Transverse colon (tissue), 4 donors: ENCODE measurements around the gene CCDC24. TPM values are rescaled to one million over a fixed set of nuclear protein-coding genes. Genes with fewer than 3 reads are reported as not detected.

Source experiments
- DNase-seq: peaks from one replicate; pipeline ENCODE4 v3.0.0-alpha.2; 2019
- H3K27ac ChIP-seq, 4 donors: fragments of 200-600 bp; sonication (generic); 2 replicates each; pipeline ENCODE4 v1.5.1; 2016 to 2018; ENCODE audit warnings: inconsistent platforms in 4 of 4
- H3K27me3 ChIP-seq: fragments of 200-600 bp; sonication (generic); 2 replicates; pipeline ENCODE4 v1.5.1; 2017; ENCODE audit warnings: inconsistent platforms
- H3K36me3 ChIP-seq, 4 donors: fragments of 200-600 bp; sonication (generic); 2 replicates each; pipeline ENCODE4 v1.5.1; 2017 to 2019; ENCODE audit warnings: inconsistent platforms in 4 of 4
- H3K4me1 ChIP-seq, 4 donors: fragments of 200-600 bp; sonication (generic); 2 replicates each; pipeline ENCODE4 v1.5.1; 2017 to 2020; ENCODE audit warnings: inconsistent platforms in 4 of 4
- H3K4me3 ChIP-seq, 4 donors: fragments of 200-600 bp; sonication (generic); 1 replicate in 1 of 4; 2 replicates in 3 of 4; pipeline versions ENCODE4 v1.5.1 to v1.6.1; 2017 to 2019; ENCODE audit warnings: inconsistent platforms in 4 of 4
- H3K9me3 ChIP-seq, 2 donors: fragments of 200-600 bp; sonication (generic); 2 replicates each; pipeline ENCODE4 v1.5.1; 2017 to 2019; ENCODE audit warnings: inconsistent platforms in 2 of 2
- EP300 ChIP-seq: sonication (generic); formaldehyde crosslinking; IDR thresholded peaks from one replicate; pipeline ENCODE4 v1.6.1; 2017; ENCODE audit warnings: antibody characterized with exemption, low read depth
- POLR2A ChIP-seq: fragments of 450-650 bp; IDR thresholded peaks from one replicate; pipeline ENCODE4 v1.6.1; 2016; ENCODE audit warnings: antibody characterized with exemption, mild to moderate bottlenecking, moderate library complexity
- POLR2AphosphoS5 ChIP-seq, 3 donors: sonication (generic); formaldehyde crosslinking; IDR thresholded peaks; one replicate each; pipeline ENCODE4 v1.6.1; 2016; ENCODE audit warnings: antibody characterized with exemption in 3 of 3
- WGBS, 2 donors: methylation state at CpG; one replicate each; pipeline ENCODE4 v1.1.5; 2018; ENCODE audit warnings: low coverage in 1 of 2; 5-methylcytosine and 5-hydroxymethylcytosine counted together
- in situ Hi-C, 4 donors: fragments of 200-750 bp; cut with MboI; loops; one replicate each; pipeline versions ENCODE4 v1.15.0 to v1.15.1; 2017; ENCODE audit warnings: low sequenced_read_pairs in 3 of 4, low pct_ligation_motif_present in 1 of 4, low pct_unique_long_range_greater_than_20kb in 1 of 4
- intact Hi-C: fragments of 100-400 bp; cut with DNase I; formaldehyde crosslinking; loops from one replicate; pipeline ENCODE4 v1.15.1; 2023; ENCODE audit warnings: low total_unique reads
- total RNA-seq, 4 donors: library from RNA; depleted of rRNA; stranded (reverse); fragments of >200 nt; gene quantifications; one replicate each; pipeline ENCODE4 v1.1.0, GENCODE V29; 2016
- TF ChIP-seq, protein P1 (sequence below), 5 experiments: fragments of 200-600 bp in 3 of 5; fragments of 450-650 bp in 2 of 5; sonication (generic) in 3 of 5; IDR thresholded peaks; 1 replicate in 2 of 5; 2 replicates in 3 of 5; pipeline ENCODE4 v1.5.1; 2016 to 2017; ENCODE audit warnings: antibody characterized with exemption in 5 of 5, inconsistent platforms in 3 of 5, mild to moderate bottlenecking in 2 of 5, moderate library complexity in 1 of 5

Gene CCDC24
- total RNA-seq, 4 donors from 2014 or later = 13.8 to 22.0 (median 17.6) TPM

DNA sequence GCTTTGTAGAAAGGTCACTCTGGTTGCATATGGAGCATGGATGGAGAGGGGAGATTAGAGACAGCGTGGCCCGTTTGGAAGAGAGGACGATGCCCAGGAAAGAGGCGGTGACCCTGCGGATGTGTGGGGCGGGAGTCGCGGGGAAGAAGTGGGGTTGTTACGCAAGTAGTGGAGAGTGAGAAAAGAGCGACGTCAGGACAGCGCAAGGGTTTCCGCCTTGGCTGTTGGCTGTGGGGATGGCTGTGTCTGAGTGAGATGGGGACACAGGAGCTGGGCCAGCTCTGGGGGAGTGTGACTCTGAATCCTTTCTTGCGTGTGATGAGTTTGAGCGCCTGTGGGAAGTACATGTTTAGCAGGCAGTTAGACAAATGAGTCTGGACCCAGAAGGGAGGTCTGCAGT, 8.6 kb upstream of the CCDC24 start:
- no peaks in the 10 kb centered on the region for H3K36me3 ChIP-seq
- H3K4me3 ChIP-seq = no peak overlapping the region
- intact Hi-C loops = no loop called here
- H3K9me3 ChIP-seq = no peaks in the 10 kb centered on the region
- TF ChIP-seq, protein P1, sequence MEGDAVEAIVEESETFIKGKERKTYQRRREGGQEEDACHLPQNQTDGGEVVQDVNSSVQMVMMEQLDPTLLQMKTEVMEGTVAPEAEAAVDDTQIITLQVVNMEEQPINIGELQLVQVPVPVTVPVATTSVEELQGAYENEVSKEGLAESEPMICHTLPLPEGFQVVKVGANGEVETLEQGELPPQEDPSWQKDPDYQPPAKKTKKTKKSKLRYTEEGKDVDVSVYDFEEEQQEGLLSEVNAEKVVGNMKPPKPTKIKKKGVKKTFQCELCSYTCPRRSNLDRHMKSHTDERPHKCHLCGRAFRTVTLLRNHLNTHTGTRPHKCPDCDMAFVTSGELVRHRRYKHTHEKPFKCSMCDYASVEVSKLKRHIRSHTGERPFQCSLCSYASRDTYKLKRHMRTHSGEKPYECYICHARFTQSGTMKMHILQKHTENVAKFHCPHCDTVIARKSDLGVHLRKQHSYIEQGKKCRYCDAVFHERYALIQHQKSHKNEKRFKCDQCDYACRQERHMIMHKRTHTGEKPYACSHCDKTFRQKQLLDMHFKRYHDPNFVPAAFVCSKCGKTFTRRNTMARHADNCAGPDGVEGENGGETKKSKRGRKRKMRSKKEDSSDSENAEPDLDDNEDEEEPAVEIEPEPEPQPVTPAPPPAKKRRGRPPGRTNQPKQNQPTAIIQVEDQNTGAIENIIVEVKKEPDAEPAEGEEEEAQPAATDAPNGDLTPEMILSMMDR (IDR thresholded peaks at IDR 0.05) = no peak
- no peak for TF ChIP-seq POLR2AphosphoS5 (IDR thresholded peaks at IDR 0.05)
- 89 to 100% methylated on average over 1 to 15 of the region's 15 CpGs for WGBS, 2 donors
- DNase-seq = no peak
- in situ Hi-C loops = no loop called here
- H3K27ac ChIP-seq = no peak overlapping the region
- peaks cover 16 to 44% (median 41%) of the 10 kb centered on the region in 4 donors for H3K4me1 ChIP-seq
- H3K27me3 ChIP-seq = no peaks in the 10 kb centered on the region

DNA sequence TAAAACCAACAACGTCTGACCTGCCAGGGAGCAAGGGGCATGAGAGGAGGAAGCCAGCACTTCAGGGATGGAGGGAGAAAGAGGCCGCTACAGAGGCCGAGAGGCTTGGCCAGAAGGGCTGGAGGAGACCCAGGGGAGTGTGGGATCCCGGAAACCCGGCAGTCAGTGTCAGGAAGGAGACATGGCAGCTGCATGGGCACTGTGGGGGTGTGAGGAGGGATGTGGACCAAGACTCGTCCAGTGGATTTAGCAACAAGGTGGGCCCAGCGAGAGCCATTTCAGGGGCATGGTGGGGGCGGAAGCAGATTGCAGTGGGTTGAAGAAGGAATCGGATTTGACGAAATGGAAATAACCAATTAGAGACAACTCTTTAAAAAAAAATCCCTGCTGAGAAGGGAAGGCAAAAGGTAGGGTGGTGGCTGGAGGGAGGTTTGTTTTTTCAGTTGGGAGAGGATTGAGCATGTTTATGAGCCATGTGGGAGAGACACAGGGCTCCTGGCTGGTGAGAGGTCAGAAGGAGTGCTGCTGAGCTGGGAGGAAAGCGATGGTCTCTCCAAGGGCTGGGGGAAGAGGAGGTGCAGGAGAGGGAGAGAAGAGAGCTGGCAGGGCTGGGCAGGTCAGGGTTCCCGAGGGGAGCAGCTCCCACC, 8.0 kb upstream of the CCDC24 start:
- in situ Hi-C loops = no loop called here

DNA sequence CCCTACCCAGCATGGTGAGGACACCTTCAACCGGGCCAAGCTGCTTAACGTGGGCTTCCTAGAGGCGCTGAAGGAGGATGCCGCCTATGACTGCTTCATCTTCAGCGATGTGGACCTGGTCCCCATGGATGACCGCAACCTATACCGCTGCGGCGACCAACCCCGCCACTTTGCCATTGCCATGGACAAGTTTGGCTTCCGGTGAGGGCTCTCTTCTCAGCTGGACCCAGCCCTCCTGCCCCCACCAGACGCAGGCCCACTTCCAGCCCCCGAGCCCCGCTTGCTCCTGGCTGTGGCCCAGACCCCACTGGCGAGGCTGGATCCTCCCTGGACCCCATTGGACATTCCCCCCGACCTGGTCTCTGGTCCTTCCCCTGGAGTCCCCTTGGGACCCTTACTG, 6.5 kb upstream of the CCDC24 start:
- no peak for TF ChIP-seq EP300
- TF ChIP-seq POLR2A = no peak
- TF ChIP-seq, protein P1 (IDR thresholded peaks at IDR 0.05) = no peak
- TF ChIP-seq POLR2AphosphoS5 (IDR thresholded peaks at IDR 0.05) = no peak
- 95% methylated on average over 16 of the region's 16 CpGs; no CpG with 5 or more reads in 1 of the 2 donors for WGBS, 2 donors
- in situ Hi-C loops = no loop called here

More for the DNA sequence above, 8.0 kb upstream of the CCDC24 start:
- Histone ChIP-seq H3K9me3 (no peaks in the 10 kb centered on the region), H3K27ac (no peak overlapping the region), H3K4me3 (no peak overlapping the region), H3K36me3 (no peaks in the 10 kb centered on the region), H3K4me1 (peaks cover 11 to 39% (median 36%) of the 10 kb centered on the region in 4 donors), H3K27me3 (no peaks in the 10 kb centered on the region)
- DNase-seq = no peak
- intact Hi-C loops = no loop called here
- TF ChIP-seq POLR2A (no peak), POLR2AphosphoS5 (IDR thresholded peaks at IDR 0.05) (no peak), EP300 (no peak)
- TF ChIP-seq, protein P1 (IDR thresholded peaks at IDR 0.05) = no peak
- 85 to 89% methylated on average over 8 to 12 of the region's 12 CpGs for WGBS, 2 donors

DNA sequence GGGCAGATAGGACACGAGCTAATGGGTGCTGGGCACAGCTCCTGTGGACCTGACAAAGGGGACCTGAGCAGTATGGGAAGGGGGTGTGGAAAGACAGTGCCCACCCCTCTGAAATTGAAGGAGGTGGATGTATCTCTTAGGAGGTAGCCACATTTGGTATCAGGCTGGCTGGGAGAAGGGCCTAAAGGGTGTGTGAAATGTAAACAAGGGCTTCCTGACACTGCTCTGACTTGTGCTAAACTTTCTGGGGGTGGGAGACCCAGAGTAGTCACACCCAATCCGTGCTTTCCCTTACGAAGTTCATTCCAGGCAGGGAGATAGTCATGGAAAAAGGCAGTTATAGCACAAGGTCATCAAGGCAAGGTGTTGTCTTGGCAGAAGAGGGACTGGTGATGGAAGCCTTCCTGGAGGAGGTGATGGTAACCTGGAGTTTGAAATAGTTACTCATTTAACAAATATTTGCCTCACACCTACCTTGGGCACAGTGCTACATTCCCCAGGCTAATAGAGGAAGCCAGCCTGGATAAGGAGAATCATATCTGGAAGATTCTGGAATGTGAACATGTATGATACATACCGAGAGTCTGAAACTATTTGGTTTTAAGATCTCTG, 5.3 kb upstream of the CCDC24 start:
- no peaks in the 10 kb centered on the region for H3K36me3 ChIP-seq
- in situ Hi-C loops (no loop called here), intact Hi-C loops (no loop called here)
- H3K9me3 ChIP-seq = no peaks in the 10 kb centered on the region
- DNase-seq = no peak
- TF ChIP-seq EP300 (no peak), POLR2A (no peak), POLR2AphosphoS5 (IDR thresholded peaks at IDR 0.05) (no peak)
- TF ChIP-seq, protein P1 (IDR thresholded peaks at IDR 0.05) = no peak
- H3K27ac ChIP-seq = peak overlapping the region in 2 of 4 donors; percentile 41 to 70
- 58 to 62% methylated on average over 4 of the region's 4 CpGs for WGBS, 2 donors
- no peak overlapping the region for H3K4me3 ChIP-seq
- H3K27me3 ChIP-seq = no peaks in the 10 kb centered on the region
- peaks cover 5 to 25% (median 22%) of the 10 kb centered on the region in 4 donors for H3K4me1 ChIP-seq

More for the DNA sequence above, 6.5 kb upstream of the CCDC24 start:
- no peaks in the 10 kb centered on the region for H3K27me3 ChIP-seq
- H3K36me3 ChIP-seq = no peaks in the 10 kb centered on the region
- no peaks in the 10 kb centered on the region for H3K9me3 ChIP-seq
- no peak for DNase-seq
- intact Hi-C loops = no loop called here
- H3K27ac ChIP-seq = no peak overlapping the region
- H3K4me1 ChIP-seq = peaks cover 7 to 29% (median 27%) of the 10 kb centered on the region in 4 donors
- H3K4me3 ChIP-seq = no peak overlapping the region
